HG03280 (cell line): ENCODE results near the gene MLPH.

Source experiments
- ATAC-seq: cut with Tn5 transposase; IDR thresholded peaks from one replicate; pipeline ENCODE4 v1.9.1; 2021; ENCODE audit warnings: mild to moderate bottlenecking, moderate library complexity; ENCODE audit not compliant: unreplicated experiment

Gene MLPH, protein sequence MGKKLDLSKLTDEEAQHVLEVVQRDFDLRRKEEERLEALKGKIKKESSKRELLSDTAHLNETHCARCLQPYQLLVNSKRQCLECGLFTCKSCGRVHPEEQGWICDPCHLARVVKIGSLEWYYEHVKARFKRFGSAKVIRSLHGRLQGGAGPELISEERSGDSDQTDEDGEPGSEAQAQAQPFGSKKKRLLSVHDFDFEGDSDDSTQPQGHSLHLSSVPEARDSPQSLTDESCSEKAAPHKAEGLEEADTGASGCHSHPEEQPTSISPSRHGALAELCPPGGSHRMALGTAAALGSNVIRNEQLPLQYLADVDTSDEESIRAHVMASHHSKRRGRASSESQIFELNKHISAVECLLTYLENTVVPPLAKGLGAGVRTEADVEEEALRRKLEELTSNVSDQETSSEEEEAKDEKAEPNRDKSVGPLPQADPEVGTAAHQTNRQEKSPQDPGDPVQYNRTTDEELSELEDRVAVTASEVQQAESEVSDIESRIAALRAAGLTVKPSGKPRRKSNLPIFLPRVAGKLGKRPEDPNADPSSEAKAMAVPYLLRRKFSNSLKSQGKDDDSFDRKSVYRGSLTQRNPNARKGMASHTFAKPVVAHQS

GRCh38 chr2:237486819-237487448 lies at the start of gene MLPH:
TSS of gene MLPH (plus strand) at chr2:237487251. CDS start at chr2:237493427, 6,176 bp downstream.
- ATAC-seq: no peak

DNA sequence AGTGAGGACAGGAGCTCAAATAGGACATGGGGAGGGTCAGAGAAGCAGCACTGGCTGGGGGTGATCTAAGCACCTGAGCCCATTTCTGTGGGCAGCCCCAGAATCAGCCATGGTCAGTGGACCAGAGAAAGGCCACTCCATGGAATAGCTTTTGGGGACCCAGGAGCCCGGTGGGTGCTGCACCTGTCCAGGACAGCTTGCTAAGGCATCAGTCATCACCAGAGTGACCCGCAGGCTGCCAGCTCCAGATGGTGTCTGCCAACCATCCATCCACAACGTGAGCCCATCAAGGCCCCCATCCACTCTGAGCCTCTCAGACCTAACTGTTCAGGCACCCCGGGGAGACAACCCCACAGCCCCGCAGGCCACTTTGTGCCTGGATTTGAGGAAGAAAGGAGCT lies 49.5 kb upstream of the MLPH start:
- ATAC-seq: no peak

GRCh38 chr2:237438080-237438940 lies 48.7 kb upstream of the MLPH start:
- no peak for ATAC-seq

DNA sequence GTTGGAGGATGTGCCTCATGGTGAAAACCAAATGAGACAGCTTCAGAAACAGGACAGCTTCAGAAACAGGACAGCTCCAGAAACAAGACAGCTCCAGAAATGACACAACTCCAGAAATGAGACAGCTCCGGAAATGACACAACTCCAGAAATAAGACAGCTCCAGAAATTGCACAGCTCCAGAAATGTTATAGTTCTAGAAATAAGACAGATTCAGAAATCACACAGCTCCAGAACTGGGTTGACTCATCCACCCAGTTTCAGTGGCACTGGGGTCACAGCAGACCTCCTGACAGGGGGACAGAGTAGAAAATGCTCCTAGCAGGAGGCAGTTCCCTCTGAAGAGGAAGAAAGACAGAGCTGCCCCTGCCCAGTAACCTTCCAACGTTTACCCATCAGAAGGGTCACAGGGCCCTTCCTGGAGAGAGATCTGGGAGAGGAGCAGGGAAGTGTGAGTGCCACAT lies 46.2 kb upstream of the MLPH start:
- ATAC-seq: no peak

GRCh38 chr2:237441605-237442274 lies 45.3 kb upstream of the MLPH start:
- ATAC-seq: no peak

- no peak for ATAC-seq
These were observed 43.0 kb upstream of the MLPH start for GRCh38 chr2:237444071-237444470.

GRCh38 chr2:237445611-237446337 lies 41.3 kb upstream of the MLPH start:
- ATAC-seq: no peak

- no peak for ATAC-seq
These were observed 40.7 kb upstream of the MLPH start for GRCh38 chr2:237446338-237446665.

GRCh38 chr2:237447496-237447895 lies 39.6 kb upstream of the MLPH start:
- no peak for ATAC-seq

DNA sequence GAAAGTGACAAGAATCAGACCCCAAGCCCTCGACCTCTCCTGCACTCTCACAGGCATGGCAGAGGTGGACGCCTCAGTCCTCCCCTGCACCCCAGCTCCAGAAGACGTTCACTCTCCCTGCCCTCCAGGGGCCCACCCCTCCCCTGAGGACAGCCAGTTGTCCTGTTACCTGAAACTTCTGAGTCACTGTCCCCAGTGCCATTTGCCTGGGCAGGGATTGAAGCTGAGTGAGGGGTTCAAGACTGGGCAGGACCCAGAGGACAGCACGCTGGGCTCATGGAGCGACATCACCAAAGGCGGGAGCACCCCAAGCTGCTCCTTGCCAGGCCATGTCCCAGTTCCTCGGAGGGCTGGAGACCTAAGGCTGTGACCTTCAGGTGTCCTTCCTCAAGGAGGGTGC lies 38.9 kb upstream of the MLPH start:
- no peak for ATAC-seq

DNA sequence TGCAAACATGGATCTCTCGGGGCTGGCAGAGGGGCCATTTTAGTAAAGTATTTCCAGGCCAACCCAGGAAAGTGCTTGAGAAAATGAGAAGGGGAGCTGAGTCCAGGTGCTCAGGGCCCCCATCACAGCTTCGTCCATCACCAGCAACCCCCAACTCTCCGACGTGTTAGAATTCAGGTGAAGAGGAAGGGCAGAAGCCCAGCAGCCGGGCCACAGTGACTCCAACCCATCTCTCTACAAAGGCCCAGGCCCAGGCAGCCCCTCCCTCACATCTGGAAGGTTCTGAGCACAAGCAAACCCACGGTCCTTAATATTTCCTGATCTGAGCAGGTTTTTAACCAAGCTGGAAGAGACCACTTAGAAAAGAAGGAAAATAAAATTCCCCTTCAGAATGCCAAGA lies 38.4 kb upstream of the MLPH start:
- ATAC-seq: no peak

- no peak for ATAC-seq
These were observed 37.7 kb upstream of the MLPH start for GRCh38 chr2:237449193-237449881.

- no peak for ATAC-seq
These were observed 36.9 kb upstream of the MLPH start for GRCh38 chr2:237450108-237450507.

GRCh38 chr2:237450583-237450982 lies 36.5 kb upstream of the MLPH start:
- no peak for ATAC-seq

GRCh38 chr2:237451643-237452469 lies 35.2 kb upstream of the MLPH start:
- ATAC-seq: no peak

- no peak for ATAC-seq
These were observed 34.2 kb upstream of the MLPH start for GRCh38 chr2:237452861-237453260.

DNA sequence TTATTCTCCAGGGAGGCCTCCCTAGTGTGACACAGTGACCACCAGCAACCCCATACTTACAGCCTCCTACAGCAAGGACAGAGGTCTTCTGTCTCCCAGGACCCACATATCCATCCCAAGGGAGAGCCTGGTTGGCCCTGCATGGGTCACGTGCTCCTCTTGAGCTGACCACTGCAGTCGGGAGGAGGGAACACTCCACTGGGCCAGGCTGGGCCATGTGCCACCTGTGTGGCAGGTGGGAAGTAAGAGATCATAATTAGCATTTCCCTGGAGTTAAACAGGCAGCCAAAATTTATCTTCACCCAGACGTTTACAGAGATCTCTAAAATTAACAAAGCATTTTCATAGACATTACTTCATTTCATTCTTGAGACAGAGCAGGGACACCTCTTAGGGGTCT lies 33.4 kb upstream of the MLPH start:
- no peak for ATAC-seq

DNA sequence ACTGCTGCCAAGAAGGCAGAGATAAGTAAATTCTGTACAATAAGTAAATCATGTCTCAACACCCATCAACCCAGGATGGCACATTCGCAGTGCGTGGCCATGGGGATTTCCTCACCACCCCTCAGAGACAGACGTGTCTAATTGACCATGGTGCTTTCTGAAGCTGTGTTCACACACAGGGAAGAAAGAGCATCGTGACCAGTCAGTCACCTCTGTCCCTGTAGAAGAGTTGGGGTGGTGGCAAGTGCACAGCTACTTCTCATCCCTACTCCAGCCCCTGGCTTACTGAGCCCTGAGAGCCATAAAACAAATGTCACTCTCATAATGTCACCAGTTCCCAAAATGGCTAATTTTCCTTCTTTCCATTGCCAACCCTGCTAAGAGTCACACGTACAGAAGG lies 31.3 kb upstream of the MLPH start:
- no peak for ATAC-seq
